ENCODE measurements around the gene CRIP3.

GRCh38 chr6:43318011-43318410, 9.4 kb upstream of the CRIP3 start:
- TF ChIP-seq CTCF (IDR thresholded peaks at IDR 0.05; ENCODE audit: insufficient read depth, low read depth, low read length) (no peak), EZH2 (IDR thresholded peaks at IDR 0.05; ENCODE audit: insufficient read depth, low read length) (no peak)

Data from astrocyte (in vitro differentiated cells and primary cell).